Keratinocyte (primary cell): ENCODE data around the gene TLCD3B. TPM values are rescaled to one million over a fixed set of nuclear protein-coding genes. Genes with fewer than 3 reads are reported as not detected.

Source experiments
- DNase-seq: peaks from one replicate; pipeline ENCODE4 v3.0.0-alpha.2; 2011; ENCODE audit warnings: low read depth, missing footprints, low spot score
- FAIRE-seq: peaks from 2 replicates; lab custom pipeline; 2011; peaks lifted over from hg19 to GRCh38; lab: Jason Lieb, UNC
- H2AFZ ChIP-seq: 2 replicates; pipeline ENCODE4 v1.6.0; 2012; ENCODE audit warnings: low read length, control low read depth, inconsistent platforms; ENCODE audit not compliant: control insufficient read depth
- H3K27ac ChIP-seq: 2 replicates; pipeline ENCODE4 v1.5.1; 2011; ENCODE audit warnings: low read length; ENCODE audit not compliant: control insufficient read depth, insufficient read depth
- H3K27me3 ChIP-seq: 3 replicates; pipeline ENCODE4 v1.6.0; 2011; ENCODE audit warnings: low read length; ENCODE audit not compliant: control insufficient read depth, insufficient read depth; ENCODE audit errors: extremely low read depth
- H3K36me3 ChIP-seq, 2 experiments: 2 replicates in 1 of 2; 3 replicates in 1 of 2; pipeline ENCODE4 v1.5.1; 2011; ENCODE audit warnings: low read length in 2 of 2, mild to moderate bottlenecking in 1 of 2; ENCODE audit not compliant: control insufficient read depth in 2 of 2, insufficient read depth in 2 of 2; ENCODE audit errors: extremely low read depth in 1 of 2
- H3K4me1 ChIP-seq: 3 replicates; pipeline ENCODE4 v1.5.1; 2011; ENCODE audit warnings: low read length; ENCODE audit not compliant: control insufficient read depth, insufficient read depth; ENCODE audit errors: extremely low read depth
- H3K4me2 ChIP-seq: 3 replicates; pipeline ENCODE4 v1.6.0; 2011; ENCODE audit warnings: low read depth, low read length; ENCODE audit not compliant: control insufficient read depth, insufficient read depth; ENCODE audit errors: extremely low read depth
- H3K4me3 ChIP-seq, 3 experiments: fragments of 200-600 bp in 1 of 3; sonication (generic) in 1 of 3; 2 replicates in 2 of 3; 3 replicates in 1 of 3; pipeline ENCODE4 v1.5.1; 2011 to 2016; ENCODE audit warnings: low read length in 3 of 3, mild to moderate bottlenecking in 3 of 3, control low read depth in 2 of 3, inconsistent platforms in 1 of 3, low read depth in 1 of 3, mixed read lengths in 1 of 3, mixed run types in 1 of 3, moderate library complexity in 1 of 3; ENCODE audit not compliant: control insufficient read depth in 2 of 3, insufficient read depth in 2 of 3; ENCODE audit errors: extremely low read depth in 1 of 3
- H3K79me2 ChIP-seq: 2 replicates; pipeline ENCODE4 v1.6.0; 2012; ENCODE audit warnings: low read length; ENCODE audit not compliant: control insufficient read depth, insufficient read depth
- H3K9ac ChIP-seq: 3 replicates; pipeline ENCODE4 v1.6.0; 2011; ENCODE audit warnings: low read length; ENCODE audit not compliant: control insufficient read depth, insufficient read depth; ENCODE audit errors: extremely low read depth
- H3K9me1 ChIP-seq: 3 replicates; pipeline ENCODE4 v1.6.0; 2011; ENCODE audit warnings: low read length; ENCODE audit not compliant: control insufficient read depth, insufficient read depth; ENCODE audit errors: extremely low read depth
- H3K9me3 ChIP-seq: 2 replicates; pipeline ENCODE4 v1.5.1; 2012; ENCODE audit warnings: low read depth, low read length; ENCODE audit not compliant: control insufficient read depth
- H4K20me1 ChIP-seq: 3 replicates; pipeline ENCODE4 v1.6.0; 2011; ENCODE audit warnings: low read length; ENCODE audit not compliant: control insufficient read depth, insufficient read depth; ENCODE audit errors: extremely low read depth
- EZH2 ChIP-seq: IDR thresholded peaks from one replicate; pipeline ENCODE4 v1.6.1; 2012; ENCODE audit warnings: inconsistent platforms, mild to moderate bottlenecking, low read length, moderate library complexity
- dilution Hi-C: fragments of 300-500 bp; cut with MboI; formaldehyde crosslinking; loops from one replicate; pipeline ENCODE4 v1.7.0; 2020; ENCODE audit warnings: low sequenced_read_pairs; ENCODE audit not compliant: extremely low pct_ligation_motif_present
- polyA plus RNA-seq, 5 experiments: library from polyadenylated mRNA; depleted of rRNA in 3 of 5; stranded (reverse) in 3 of 5; stranded (forward) in 1 of 5; unstranded in 1 of 5; fragments of >200 nt; gene quantifications; 1 replicate in 1 of 5; 2 replicates in 3 of 5; 3 replicates in 1 of 5; pipeline versions ENCODE4 v1.2.1 to v1.2.3, GENCODE V29; 2011 to 2012; ENCODE audit warnings: missing spikeins in 2 of 5, low read depth in 1 of 5, low replicate concordance in 1 of 5
- TF ChIP-seq, protein P1 (sequence below), 3 experiments: IDR thresholded peaks in 1 of 3; conservative IDR thresholded peaks in 1 of 3; optimal IDR thresholded peaks in 1 of 3; 2 replicates in 2 of 3; 3 replicates in 1 of 3; pipeline versions ENCODE3 to v1.5.1; 2011; ENCODE audit warnings: low read length in 3 of 3, mild to moderate bottlenecking in 3 of 3, moderate library complexity in 2 of 3, control low read depth in 1 of 3, inconsistent platforms in 1 of 3; ENCODE audit not compliant: insufficient read depth in 2 of 3; ENCODE audit errors: extremely low read depth in 1 of 3

The TLCD3B gene
- polyA plus RNA-seq, 1 donor (not counting 4 experiments of a cell fraction or from before 2014, with no cell fraction given), result not detected

DNA sequence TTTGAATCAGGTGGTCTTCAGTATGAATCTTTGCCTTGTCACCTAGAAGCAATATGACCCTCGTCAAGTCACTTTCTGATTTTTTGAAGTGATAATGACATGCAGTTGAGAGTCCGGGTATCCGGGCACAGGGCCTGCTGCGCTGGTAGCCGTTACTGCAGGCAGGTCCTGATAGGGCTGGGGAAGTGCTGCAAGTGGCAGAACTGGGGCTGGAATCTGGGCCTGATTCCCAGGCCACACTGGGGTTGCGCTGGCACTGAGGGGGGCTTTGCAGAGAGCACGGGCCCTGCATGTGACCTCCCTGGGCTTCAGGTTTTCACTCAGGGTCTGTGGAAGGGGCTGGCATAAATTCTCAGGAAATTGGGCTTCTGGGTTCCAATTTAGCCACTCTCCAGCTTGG lies 47.7 kb upstream of the TLCD3B start:
- Histone ChIP-seq H3K4me3 (no peak overlapping the region), H3K9me1 (no peaks in the 10 kb centered on the region), H3K27ac (no peak overlapping the region), H4K20me1 (peaks cover 8% of the 10 kb centered on the region), H3K79me2 (peaks cover 54% of the 10 kb centered on the region), H3K27me3 (no peaks in the 10 kb centered on the region), H2AFZ (no peak overlapping the region), H3K4me1 (peaks cover 23% of the 10 kb centered on the region), H3K36me3 (peaks cover 36 to 51% of the 10 kb centered on the region in 2 experiments), H3K9ac (no peak overlapping the region), H3K9me3 (no peaks in the 10 kb centered on the region), H3K4me2 (no peak overlapping the region)
- TF ChIP-seq, protein P1, sequence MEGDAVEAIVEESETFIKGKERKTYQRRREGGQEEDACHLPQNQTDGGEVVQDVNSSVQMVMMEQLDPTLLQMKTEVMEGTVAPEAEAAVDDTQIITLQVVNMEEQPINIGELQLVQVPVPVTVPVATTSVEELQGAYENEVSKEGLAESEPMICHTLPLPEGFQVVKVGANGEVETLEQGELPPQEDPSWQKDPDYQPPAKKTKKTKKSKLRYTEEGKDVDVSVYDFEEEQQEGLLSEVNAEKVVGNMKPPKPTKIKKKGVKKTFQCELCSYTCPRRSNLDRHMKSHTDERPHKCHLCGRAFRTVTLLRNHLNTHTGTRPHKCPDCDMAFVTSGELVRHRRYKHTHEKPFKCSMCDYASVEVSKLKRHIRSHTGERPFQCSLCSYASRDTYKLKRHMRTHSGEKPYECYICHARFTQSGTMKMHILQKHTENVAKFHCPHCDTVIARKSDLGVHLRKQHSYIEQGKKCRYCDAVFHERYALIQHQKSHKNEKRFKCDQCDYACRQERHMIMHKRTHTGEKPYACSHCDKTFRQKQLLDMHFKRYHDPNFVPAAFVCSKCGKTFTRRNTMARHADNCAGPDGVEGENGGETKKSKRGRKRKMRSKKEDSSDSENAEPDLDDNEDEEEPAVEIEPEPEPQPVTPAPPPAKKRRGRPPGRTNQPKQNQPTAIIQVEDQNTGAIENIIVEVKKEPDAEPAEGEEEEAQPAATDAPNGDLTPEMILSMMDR (optimal IDR thresholded peaks at IDR 0.05 in 1 of 3, IDR thresholded peaks at IDR 0.05 in 1 of 3, conservative IDR thresholded peaks at IDR 0.05 in 1 of 3; ENCODE audit: extremely low read depth in 1 of 3, insufficient read depth in 2 of 3, low read length in 3 of 3), result no peak
- TF ChIP-seq EZH2, result no peak
- dilution Hi-C loops, result no loop called here
- FAIRE-seq, result no peak
- no peak for DNase-seq

DNA sequence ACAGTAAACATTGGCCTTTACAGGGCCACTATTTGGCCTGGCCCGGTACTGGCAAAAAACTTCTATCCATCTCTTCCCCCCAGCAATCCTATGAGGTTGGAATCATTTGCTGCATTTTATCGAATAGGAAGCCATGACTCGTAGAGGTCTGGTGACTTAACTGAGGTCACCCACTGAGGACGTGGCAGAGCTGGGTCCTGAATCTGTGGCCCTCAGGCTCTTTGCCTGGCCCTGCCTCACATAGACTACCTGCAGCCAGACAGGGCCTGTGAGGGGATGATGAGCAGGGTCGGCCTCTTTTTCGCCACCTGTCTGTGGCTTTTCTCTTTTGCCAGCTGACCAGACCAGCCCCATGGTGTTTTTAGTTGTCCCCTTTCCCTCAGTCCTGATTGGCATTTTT lies 46.6 kb upstream of the TLCD3B start:
- dilution Hi-C loops, result no loop called here
- Histone ChIP-seq H3K27ac (peak overlapping the region; percentile 1), H2AFZ (no peak overlapping the region), H3K27me3 (no peaks in the 10 kb centered on the region), H3K36me3 (peaks cover 30 to 41% of the 10 kb centered on the region in 2 experiments), H4K20me1 (peaks cover 8% of the 10 kb centered on the region), H3K4me3 (peak overlapping the region in 2 of 3 experiments; percentile 83 to 98), H3K4me2 (peak overlapping the region; percentile 95), H3K4me1 (peaks cover 23% of the 10 kb centered on the region), H3K9me1 (no peaks in the 10 kb centered on the region), H3K9me3 (no peaks in the 10 kb centered on the region), H3K79me2 (peaks cover 51% of the 10 kb centered on the region), H3K9ac (peak overlapping the region; percentile 11)
- TF ChIP-seq, protein P1 (optimal IDR thresholded peaks at IDR 0.05 in 1 of 3, IDR thresholded peaks at IDR 0.05 in 1 of 3, conservative IDR thresholded peaks at IDR 0.05 in 1 of 3; ENCODE audit: extremely low read depth in 1 of 3, insufficient read depth in 2 of 3, low read length in 3 of 3), result no peak
- DNase-seq, result no peak
- no peak for FAIRE-seq
